Activated T-helper 9 cell treated with anti-CD3 and anti-CD28 coated beads, Interleukin-2, amount 50 U/mL, for 16 hours (primary cell): ENCODE data around the gene LPAR6.
"Not testable (repeated sequence)": the region's sequence is repeated elsewhere in the genome, so short reads cannot be mapped to it uniquely, and the experiment has no call there.

ENCODE experiments used
- DNase-seq: peaks from one replicate; pipeline ENCODE4 v3.0.0-alpha.2; 2020; ENCODE audit warnings: low read depth

LPAR6 gene, protein sequence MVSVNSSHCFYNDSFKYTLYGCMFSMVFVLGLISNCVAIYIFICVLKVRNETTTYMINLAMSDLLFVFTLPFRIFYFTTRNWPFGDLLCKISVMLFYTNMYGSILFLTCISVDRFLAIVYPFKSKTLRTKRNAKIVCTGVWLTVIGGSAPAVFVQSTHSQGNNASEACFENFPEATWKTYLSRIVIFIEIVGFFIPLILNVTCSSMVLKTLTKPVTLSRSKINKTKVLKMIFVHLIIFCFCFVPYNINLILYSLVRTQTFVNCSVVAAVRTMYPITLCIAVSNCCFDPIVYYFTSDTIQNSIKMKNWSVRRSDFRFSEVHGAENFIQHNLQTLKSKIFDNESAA

DNA sequence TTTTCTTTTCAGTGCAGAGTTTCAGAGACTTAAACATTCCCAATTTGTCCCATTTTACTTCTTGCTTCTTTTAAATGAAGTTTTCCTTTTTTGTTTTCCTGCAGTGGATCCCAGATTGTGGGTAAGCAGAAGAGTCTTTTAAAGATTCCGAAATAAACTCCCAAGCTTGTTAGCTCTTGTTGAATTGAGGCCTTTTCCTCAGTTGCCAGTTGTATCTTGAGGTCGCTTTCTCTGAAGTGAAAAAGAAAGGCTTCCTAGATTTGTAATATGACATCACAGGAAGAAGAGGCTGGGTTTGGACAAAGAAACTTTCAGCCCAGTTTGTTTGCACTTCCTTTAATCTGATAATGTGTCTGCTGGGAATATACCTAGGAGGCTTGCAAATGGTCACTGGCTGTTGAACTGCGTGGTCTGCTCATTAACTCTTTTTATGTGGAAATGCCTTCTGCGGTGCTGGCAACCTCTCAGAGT lies at the start of gene LPAR6:
TSS of gene LPAR6 (minus strand) at position 233 of the 471 bp plus-strand sequence. CDS start 690 bp downstream, outside the sequence.
- DNase-seq = no peak

DNA sequence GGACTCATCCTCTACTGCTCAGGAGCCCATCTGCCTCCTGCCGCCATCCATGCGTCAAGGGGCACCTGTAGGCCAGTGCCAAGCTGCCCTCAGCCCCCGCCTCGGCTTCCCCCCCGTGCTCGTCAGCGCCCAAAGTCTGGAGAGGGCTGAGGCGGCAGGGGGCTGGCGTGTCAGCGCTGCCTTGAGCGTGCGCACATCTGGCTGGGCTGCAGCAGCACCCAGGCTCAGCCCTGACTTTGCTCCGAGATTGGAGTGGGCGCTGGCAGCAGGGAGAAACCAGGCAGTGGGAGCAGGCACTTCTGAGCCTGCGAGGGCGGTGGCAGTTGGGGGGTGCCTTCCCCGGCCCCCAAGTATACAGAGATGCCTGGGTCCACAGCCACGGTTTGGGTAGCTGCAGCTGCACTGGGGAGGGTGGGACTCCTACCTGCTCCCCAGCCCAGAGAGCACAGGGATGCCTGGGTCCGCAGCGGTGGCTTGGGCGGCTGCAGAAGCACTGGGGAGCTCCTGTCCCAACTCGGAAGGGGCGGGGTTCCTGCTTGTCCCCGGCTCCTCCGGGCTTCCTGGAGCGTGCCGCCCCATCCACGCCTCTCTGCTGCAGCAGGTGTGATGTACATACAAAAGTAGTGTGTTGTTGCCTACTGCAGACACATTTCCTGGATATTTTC lies 44.8 kb upstream of the LPAR6 start:
- no peak for DNase-seq

DNA sequence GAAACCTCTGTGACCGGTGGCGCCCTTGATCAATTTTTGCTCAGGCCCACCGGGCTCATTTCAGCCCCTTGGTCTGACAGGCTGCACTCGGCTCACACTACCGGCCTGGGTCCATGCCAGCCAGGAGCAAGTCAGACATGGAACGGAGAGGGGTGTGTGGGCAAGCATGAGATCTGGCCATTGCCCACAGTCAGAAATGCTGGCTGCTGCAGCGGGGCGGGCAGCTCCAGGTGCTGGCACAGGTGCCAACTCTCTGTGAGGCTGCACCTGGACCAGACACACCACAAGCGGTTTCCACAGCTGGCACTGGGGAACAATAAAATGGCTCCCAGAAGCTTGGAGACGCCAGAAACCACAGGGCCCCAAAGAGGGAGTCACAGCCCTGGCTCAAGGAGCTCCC lies 43.6 kb upstream of the LPAR6 start:
- DNase-seq = no peak

DNA sequence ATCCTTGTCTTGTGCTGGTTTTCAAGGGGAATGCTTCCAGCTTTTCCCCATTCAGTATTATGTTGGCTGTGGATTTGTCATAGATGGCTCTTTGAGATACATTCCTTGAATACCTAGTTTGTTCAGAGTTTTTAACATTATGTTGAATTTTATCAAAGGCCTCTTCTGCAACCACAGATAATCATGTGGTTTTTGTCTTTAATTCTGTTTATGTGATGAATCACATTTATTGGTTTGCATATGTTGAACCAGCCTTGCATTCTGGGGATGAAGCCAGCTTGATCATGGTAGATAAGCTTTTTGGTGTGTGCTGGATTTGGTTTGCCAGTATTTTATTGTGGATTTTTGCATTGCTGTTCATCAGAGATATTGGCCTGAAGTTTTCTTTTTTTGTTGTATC lies 38.3 kb upstream of the LPAR6 start:
- DNase-seq = not testable (repeated sequence)

DNA sequence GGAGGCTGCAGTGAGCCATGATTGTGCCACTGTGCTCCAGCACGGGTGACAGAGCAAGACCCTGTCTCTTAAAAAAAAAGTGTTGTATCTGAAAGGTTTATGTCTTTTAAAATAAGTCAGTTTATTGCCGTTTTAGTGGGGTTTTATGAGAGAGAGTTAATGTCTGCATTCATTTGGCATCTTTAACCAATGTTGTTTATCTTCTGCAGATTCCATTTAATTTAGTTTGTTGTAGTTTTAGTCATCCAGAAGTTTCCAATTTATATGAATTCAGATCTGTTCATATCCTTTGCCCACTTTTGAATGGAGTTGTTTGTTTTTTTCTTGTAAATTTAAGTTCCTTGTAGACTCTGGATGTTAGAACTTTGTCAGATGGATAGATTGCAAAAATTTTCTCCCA lies 36.7 kb upstream of the LPAR6 start:
- no peak for DNase-seq

DNA sequence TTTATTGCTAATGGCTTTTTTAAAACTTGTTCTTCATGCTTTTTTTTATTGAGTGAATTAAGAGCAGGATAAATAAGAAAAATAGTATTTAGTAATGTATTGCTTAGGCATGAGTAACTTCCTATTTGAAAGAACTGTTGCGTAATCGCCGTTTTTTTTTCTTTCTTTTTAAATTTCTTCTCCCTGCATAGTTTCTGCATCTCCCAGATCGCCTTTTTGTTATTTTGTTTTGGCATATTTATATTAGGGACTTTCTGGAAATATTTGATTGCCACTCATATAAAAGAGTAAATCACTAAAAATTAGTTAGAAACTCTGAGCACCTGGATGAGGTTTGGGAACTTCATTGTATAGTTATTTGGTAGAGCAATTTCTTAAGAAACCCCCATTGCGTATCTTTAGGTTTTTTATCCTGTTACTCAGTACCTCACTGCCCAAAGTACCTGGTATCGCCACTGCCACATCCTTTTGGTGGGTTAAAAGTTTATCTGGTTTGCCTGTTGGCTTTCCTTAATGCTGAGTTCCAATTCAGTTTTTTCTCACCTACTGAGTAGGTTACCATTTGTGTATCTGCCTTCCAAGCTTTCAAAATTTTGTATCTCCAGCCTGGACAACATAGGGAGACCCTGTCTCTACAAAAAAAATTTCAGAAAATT lies 36.2 kb upstream of the LPAR6 start:
- DNase-seq = no peak

DNA sequence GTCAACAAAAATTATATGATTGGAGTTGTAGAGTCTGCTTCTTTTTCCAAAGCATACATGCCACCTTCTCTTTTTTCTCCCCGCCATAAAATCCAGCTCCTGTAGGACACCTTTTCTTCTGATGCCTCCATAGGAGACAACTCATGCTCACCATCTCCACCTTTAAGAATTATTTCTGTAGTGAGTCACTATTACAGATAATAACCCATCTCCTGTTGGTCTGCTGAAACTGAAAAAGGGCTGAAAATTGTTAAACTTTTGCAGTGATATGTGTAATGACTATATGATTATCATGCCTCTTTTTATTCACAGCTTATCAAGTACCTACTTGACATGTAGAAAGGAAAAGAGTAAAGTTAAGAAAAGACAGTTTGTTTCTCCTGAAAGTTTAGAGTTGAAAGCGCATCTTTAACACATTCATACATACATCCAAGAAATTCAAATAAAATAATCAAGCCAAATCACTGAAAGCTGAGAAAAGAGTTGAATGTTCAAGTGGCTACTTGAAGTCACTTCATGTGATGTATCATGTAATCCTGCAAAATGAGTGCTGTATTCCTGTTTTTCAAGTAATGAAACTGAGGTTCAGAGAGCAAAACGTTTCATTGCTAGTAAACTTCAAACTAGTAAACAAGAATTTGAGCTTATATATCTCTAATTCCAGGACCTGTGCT lies 35.5 kb upstream of the LPAR6 start:
- DNase-seq = no peak

DNA sequence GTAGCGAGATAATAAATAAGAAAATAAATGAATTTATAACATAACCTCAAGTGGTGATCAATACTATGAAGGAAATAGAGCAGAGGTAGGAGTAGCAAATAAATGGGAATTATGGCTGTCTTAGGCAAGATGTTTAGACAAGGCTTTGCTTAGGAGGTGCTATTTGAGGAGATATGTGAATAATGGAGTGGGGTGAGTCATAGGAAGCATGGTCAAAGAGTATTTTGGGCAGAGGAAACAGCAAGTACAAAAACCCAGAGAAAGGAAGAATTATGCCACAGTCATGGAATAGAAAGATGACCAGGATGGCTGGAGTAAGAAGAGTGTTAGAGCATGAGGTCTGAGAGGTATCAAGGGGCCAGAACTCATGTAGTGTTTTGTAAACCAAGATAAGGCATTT lies 33.6 kb upstream of the LPAR6 start:
- no peak for DNase-seq

DNA sequence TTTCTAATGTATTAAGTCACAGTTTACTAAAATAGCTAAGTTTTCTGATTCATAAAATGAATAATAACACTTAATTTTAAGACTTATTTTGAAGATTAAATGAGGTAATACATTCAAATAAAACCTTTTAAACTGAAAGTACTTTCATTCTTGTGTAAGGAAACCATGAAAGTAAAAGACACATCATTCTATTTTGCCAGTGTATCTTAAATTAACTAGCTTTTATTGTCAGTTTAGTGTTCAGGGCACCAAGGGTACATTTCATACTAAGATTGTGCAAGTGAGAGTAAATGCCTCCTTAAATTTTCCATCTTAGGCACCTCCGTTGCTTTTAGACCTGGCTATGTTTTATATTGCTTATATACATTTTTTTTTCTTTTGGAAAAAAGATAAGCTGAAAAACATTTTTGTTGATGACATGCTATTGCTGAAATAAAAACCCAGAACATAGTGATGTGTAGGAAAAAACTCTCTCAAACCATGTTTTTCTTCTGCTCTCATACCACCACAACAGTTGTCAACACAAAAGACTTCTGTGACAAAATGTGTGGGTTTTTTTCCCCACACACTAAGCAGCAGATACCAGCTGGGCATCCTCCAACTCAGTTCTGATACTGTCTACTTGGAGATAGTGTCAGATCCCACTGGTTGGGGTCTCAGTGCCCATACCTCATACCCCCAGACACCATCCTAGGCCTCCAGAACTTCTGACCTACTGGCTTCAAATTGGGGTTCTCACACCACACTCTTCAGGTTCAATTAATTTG lies 30.7 kb upstream of the LPAR6 start:
- DNase-seq = no peak

DNA sequence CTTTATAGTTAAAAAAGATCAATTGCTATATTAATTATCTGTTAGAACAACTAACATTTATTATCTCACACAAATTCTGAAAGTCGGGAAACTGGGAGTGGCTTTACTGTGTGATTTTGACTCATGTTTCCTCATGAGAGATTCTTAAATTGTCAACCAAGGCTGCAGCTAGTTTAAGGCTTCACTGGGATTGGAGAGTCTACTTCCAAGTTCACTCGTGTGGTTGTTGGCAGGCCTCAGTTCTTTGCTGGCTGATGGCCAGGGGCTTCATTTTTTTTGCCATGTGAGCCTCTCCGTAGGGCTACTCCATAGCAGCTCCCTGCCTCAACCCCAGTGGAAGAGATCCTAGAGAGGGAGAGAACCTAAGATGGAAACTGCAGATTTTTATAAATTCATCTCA lies 24.5 kb upstream of the LPAR6 start:
- DNase-seq = no peak

DNA sequence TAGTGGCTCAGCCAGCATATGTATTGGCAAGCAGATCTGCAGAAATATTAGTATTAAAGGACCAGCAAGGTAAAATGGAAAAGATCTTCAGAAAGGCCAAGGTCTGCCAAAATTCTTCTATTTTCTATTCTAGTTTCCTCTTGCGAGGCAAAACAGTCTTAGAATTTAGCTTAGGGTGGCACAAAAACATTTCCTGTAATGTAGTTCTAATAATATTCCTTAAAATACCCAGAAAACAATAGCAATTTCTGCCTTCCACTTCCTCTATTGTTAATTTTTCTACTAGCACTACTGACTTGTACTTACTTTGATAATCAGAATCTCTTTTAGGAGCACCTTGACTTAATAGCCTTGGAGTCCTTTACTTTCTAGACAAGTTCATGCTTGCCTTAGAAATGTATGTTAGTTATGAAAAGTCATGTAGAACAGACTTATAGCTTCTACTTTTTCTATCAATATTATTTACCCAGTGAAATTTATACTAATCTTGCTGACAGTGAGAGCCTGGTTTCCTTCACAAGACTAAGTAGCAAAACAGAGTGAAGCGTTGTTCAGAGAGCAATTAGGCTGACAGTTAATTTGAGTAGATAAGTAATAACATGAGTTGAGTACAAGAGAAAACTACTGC lies 23.9 kb upstream of the LPAR6 start:
- DNase-seq = no peak

DNA sequence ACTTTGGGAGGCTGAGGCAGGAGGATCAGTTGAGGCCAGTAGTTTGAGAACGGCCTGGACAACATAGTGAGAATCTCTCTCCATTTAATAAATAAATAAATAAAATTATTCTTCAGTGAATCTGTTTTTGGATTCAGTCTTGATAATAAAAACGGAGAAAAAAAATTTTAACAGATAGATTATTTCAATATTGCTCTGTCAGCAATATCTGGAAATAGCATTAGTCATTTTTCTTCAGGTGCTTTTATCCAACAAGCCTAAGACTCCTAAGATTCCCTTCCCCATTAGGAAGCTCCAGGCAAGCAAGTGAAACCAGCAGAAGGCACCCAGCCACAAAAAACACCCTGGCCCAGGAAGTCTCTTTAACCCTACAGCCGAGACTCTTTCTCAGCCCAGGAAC lies 21.3 kb upstream of the LPAR6 start:
- DNase-seq = no peak

DNA sequence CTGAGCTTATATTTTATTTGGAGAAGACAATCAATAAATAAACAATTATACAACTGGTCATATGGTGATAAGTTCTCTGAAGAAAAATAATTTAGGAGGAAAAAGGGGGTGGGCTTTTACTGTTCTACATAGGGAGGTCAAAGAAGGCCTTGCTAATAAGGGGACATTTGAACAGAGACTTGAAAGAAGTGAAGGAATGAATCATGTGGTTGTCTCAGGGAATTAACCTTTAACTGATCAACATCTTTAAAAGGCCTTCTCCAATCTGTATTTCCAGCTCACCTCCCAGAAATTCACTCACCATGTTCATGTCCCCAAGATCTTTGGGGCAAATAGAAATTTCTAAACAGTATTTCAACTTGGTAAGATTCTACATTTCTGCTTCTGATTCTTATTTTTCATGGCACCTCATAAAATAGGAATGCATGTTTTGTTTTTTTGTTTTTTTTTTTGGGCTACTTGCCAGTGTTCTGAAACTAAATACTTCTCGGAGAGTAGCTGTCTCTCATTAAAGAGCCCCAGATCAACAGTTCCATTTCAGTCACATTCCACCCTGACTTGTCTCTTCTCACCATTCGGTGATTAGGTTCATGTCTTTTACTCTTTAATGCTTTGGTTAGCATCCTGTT lies 19.2 kb upstream of the LPAR6 start:
- DNase-seq = no peak

DNA sequence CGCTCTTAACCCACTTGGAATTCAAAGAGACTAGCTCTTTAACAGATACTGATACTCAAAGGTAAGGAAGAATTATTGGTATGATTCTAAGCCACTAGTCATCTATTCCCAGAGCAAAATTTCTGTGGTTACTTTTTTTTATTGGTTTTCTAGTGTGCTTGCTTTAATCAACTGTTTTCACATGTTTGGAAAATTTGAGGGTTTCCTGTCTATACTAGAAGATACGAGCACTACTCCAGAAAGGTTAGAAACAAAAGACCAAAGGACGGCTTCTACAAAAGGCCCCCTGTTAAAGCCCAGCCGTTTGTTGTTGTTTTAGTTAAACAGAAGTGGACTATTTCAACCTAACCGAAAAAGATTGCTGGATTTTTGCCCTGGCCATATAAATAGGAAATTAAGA lies 18.5 kb upstream of the LPAR6 start:
- no peak for DNase-seq

DNA sequence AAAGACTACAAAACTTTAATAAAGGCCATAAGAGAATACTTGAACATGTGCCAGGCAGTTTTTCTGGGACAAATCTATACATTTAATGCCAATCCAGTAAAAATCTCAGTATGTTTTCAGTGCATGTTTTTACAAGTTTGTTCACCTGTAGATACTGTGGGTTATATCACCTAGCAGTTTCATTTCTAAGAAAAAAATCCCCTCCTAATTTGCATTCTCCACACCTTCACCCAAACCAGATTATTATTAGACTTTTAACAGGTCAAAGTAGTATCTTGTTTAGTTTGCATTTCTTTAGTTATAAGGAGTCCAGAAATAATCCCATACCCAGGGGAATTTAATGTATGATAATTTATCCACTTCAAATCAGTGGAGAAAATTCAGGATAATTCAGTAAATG lies 17.0 kb upstream of the LPAR6 start:
- no peak for DNase-seq

DNA sequence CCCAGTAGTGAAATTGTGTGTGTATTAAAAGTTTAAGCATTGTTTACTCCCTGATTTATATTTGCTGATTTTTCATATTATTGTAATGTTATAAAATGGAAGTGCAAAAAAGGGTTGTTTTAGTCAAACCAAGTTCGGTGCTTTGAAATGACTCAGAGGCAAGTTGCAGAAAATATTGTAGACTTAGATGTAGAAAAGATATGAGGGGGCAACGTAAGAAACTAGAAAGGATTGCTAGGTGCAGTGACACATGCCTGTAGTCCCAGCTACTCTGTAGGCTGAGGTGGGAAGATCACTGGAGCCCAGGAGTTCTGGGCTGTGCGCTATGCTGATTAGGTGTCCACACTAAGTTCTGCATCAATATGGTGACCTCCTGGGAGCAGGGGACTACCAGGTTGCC lies 16.1 kb upstream of the LPAR6 start:
- no peak for DNase-seq

DNA sequence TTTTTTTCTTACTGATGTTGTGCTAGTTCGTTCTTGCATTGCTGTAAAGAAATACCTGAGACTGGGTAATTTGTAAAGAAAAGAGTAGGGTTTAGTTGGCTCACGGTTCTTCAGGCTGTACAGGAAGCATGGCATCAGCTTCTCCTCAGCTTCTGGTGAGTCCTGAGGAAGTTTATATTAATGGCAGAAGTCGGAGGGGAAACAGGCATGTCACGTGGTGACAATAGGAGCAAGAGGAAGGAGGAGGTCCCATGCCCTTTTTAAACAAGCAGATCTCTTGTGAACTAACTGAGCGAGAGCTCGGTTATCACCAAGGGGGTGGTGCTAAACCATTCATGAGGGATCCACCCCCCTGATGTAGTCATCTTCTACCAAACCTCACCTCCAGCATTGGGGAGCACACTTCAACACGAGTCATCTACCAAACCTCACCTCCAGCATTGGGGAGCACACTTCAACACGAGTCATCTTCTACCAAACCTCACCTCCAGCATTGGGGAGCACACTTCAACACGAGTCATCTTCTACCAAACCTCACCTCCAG lies 13.9 kb upstream of the LPAR6 start:
- DNase-seq = not testable (repeated sequence)

DNA sequence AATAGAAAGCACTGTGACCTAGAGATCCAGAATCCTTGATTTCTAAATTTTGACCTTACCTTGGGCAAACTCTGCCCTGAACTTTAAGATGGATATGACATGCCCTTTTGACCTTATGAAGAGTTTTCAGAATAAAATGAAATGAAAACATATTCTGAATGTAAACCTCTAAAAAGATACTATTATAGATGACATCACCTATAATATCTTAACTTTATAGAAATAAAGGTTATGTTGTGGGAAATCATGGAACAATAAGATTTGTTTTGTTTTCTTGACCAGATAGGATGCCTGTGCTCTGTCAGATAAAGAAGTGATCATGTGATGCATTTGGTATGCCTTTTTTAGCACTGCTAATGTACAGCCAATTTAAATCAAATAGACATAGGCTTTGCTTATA lies 13.1 kb upstream of the LPAR6 start:
- DNase-seq = no peak

DNA sequence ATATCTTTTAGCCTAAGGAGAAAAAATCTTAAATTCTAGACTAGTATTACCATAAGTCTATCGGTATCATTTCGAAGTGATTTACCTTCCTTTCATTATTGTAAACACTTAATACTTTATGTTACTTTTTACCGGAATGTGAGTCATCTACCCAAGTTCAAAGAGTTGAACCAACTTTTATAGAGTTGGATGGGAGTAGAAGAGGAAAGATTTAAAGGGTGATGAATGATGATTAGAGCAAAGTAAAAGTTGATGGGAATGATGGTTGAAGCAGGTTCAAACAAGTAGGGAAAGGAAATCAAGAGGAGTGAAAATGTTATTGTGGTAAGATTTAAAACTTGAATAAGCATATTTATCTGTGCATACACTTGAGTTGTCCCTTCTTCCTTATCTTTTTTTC lies 11.3 kb upstream of the LPAR6 start:
- DNase-seq = no peak

DNA sequence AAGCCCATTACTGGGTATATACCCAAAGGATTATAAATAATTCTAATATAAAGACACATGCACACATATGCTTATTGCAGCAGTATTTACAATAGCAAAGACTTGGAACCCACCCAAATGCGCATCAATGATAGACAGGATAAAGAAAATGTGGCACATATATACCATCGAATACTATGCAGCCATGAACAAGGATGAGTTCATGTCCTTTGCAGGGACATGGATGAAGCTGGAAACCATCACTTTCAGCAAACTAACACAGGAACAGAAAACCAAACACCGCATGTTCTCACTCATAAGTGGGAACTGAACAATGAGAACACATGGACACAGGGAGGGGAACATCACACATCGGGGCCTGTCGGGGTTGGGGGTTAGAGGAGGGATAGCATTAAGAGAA lies 9.1 kb upstream of the LPAR6 start:
- DNase-seq = not testable (repeated sequence)

DNA sequence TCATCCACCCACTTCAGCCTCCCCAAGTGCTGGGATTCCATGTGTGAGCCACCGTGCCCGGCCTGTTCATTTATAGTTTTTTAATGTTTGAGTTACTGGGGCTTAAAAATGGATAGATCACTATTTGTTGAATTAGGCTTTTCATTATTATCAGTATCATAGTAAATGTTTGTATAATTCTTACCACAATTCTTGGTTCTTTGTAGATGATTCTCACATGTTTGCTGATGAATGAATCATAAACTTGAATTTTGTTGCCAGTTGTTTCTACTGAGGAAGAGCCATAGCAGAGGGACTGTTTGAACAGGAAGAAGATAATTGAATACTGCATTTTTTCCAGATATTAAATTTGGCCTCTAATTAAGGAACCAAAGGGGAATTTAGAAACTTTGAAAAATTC lies 2.6 kb upstream of the LPAR6 start:
- no peak for DNase-seq
